Upper lobe of left lung (tissue), 6 donors: Measurements from ENCODE around the gene HHLA2. TPM values are rescaled to one million over a fixed set of nuclear protein-coding genes. Genes with fewer than 3 reads are reported as not detected.

Experiments used
- ATAC-seq, 2 donors: fragments of 200-7000 bp; cut with Tn5 transposase; one replicate each; pipeline ENCODE4 v1.9.1; 2022; ENCODE audit warnings: mild to moderate bottlenecking in 2 of 2, moderate library complexity in 2 of 2; ENCODE audit not compliant: low FRiP score in 2 of 2
- DNase-seq, 2 donors: peaks; one replicate each; pipeline ENCODE4 v3.0.0-alpha.2; 2019 to 2020
- H3K27ac ChIP-seq, 4 donors: fragments of 200-600 bp; sonication (generic); one replicate each; pipeline ENCODE4 v1.5.1; 2016 to 2019
- H3K27me3 ChIP-seq, 4 donors: fragments of 200-600 bp; sonication (generic); one replicate each; pipeline ENCODE4 v1.5.1; 2017 to 2019
- H3K36me3 ChIP-seq, 4 donors: fragments of 200-600 bp; sonication (generic); one replicate each; pipeline ENCODE4 v1.5.1; 2016 to 2019
- H3K4me1 ChIP-seq, 4 donors: fragments of 200-600 bp; sonication (generic); one replicate each; pipeline ENCODE4 v1.5.1; 2018 to 2019
- H3K4me3 ChIP-seq, 4 donors: fragments of 200-600 bp; sonication (generic); one replicate each; pipeline ENCODE4 v1.5.1; 2017 to 2019; ENCODE audit warnings: mild to moderate bottlenecking in 2 of 4, moderate library complexity in 1 of 4
- H3K9me3 ChIP-seq, 4 donors: fragments of 200-600 bp; sonication (generic); one replicate each; pipeline ENCODE4 v1.5.1; 2018 to 2019
- CTCF ChIP-seq, 6 experiments: fragments of 450-650 bp in 4 of 6; fragments of 200-600 bp in 2 of 6; sonication (generic) in 2 of 6; IDR thresholded peaks; one replicate each; pipeline ENCODE4 v1.5.1; 2016 to 2019; ENCODE audit warnings: antibody characterized with exemption in 6 of 6
- EP300 ChIP-seq, 4 donors: sonication (generic); formaldehyde crosslinking; IDR thresholded peaks; one replicate each; pipeline ENCODE4 v1.5.1; 2017; ENCODE audit warnings: antibody characterized with exemption in 4 of 4, control low read depth in 2 of 4
- POLR2A ChIP-seq, 4 donors: fragments of 450-650 bp; IDR thresholded peaks; one replicate each; pipeline ENCODE4 v1.5.1; 2016 to 2017; ENCODE audit warnings: antibody characterized with exemption in 4 of 4, mild to moderate bottlenecking in 2 of 4
- POLR2AphosphoS5 ChIP-seq, 2 donors: sonication (generic); formaldehyde crosslinking; IDR thresholded peaks; one replicate each; pipeline ENCODE4 v1.5.1; 2017; ENCODE audit warnings: antibody characterized with exemption in 2 of 2
- WGBS, 2 donors: methylation state at CpG; one replicate each; pipeline ENCODE4 v1.1.5; 2017 to 2018; 5-methylcytosine and 5-hydroxymethylcytosine counted together
- total RNA-seq, 6 donors: library from RNA; depleted of rRNA in 4 of 6; stranded (reverse); fragments of >200 nt in 4 of 6; gene quantifications; one replicate each; pipeline versions ENCODE4 v1.1.0 to v1.2.1, GENCODE V29; 2016 to 2021
- donor health status: DM: no; HTN: no; CAD: no; lungs with moderate emphysema.
- donor health status: DM: no; HTN: yes; CAD: no; lungs with severe emphysema.

Gene HHLA2
- total RNA-seq, 6 donors from 2014 or later: 0.26 to 13.7 (median 3.1) TPM

- ATAC-seq: no peak
- TF ChIP-seq POLR2AphosphoS5 (IDR thresholded peaks at IDR 0.05): no peak
- TF ChIP-seq EP300 (IDR thresholded peaks at IDR 0.05): no peak
- TF ChIP-seq POLR2A (IDR thresholded peaks at IDR 0.05): no peak
- TF ChIP-seq CTCF (IDR thresholded peaks at IDR 0.05): no peak
- DNase-seq: no peak
- Histone ChIP-seq H3K27me3 (no peaks in the 10 kb centered on the region), H3K4me1 (no peaks in the 10 kb centered on the region), H3K36me3 (no peaks in the 10 kb centered on the region), H3K27ac (no peak overlapping the region), H3K9me3 (no peaks in the 10 kb centered on the region), H3K4me3 (no peak overlapping the region)
- 58 to 62% methylated on average over 3 of the region's 3 CpGs for WGBS, 2 donors
Observed at GRCh38 chr3:108391917-108392593, 95.7 kb downstream of the HHLA2 start.

- Histone ChIP-seq H3K4me1 (no peaks in the 10 kb centered on the region), H3K9me3 (no peaks in the 10 kb centered on the region), H3K27ac (no peak overlapping the region), H3K36me3 (no peaks in the 10 kb centered on the region), H3K27me3 (no peaks in the 10 kb centered on the region), H3K4me3 (no peak overlapping the region)
- ATAC-seq (no peak), DNase-seq (no peak)
- WGBS, 2 donors: 92 to 93% methylated on average over 2 of the region's 3 CpGs
- TF ChIP-seq POLR2A (IDR thresholded peaks at IDR 0.05) (no peak), EP300 (IDR thresholded peaks at IDR 0.05) (no peak), CTCF (IDR thresholded peaks at IDR 0.05) (no peak), POLR2AphosphoS5 (IDR thresholded peaks at IDR 0.05) (no peak)
Observed at GRCh38 chr3:108393128-108393900, 97.0 kb downstream of the HHLA2 start.

- Histone ChIP-seq H3K27me3 (no peaks in the 10 kb centered on the region), H3K4me1 (no peaks in the 10 kb centered on the region), H3K9me3 (no peaks in the 10 kb centered on the region), H3K4me3 (no peak overlapping the region), H3K27ac (no peak overlapping the region), H3K36me3 (no peaks in the 10 kb centered on the region)
- ATAC-seq (no peak), DNase-seq (no peak)
- TF ChIP-seq CTCF (IDR thresholded peaks at IDR 0.05): no peak
- no peak for TF ChIP-seq EP300 (IDR thresholded peaks at IDR 0.05)
- TF ChIP-seq POLR2AphosphoS5 (IDR thresholded peaks at IDR 0.05): no peak
- TF ChIP-seq POLR2A (IDR thresholded peaks at IDR 0.05): no peak
- WGBS, 2 donors: 98 to 100% methylated on average over 2 of the region's 2 CpGs
Observed at GRCh38 chr3:108394016-108394415, 97.7 kb downstream of the HHLA2 start.

- H3K27ac ChIP-seq: no peak overlapping the region
- H3K4me1 ChIP-seq: no peaks in the 10 kb centered on the region
- no peak for ATAC-seq
- H3K36me3 ChIP-seq: no peaks in the 10 kb centered on the region
- no peaks in the 10 kb centered on the region for H3K27me3 ChIP-seq
- no peaks in the 10 kb centered on the region for H3K9me3 ChIP-seq
- WGBS, 2 donors: 56 to 72% methylated on average over 3 of the region's 3 CpGs
- no peak for DNase-seq
- H3K4me3 ChIP-seq: no peak overlapping the region
- TF ChIP-seq EP300 (IDR thresholded peaks at IDR 0.05): no peak
Observed at GRCh38 chr3:108394563-108394962, 98.2 kb downstream of the HHLA2 start.

GRCh38 chr3:108396336-108396735, 100.0 kb downstream of the HHLA2 start:
- WGBS, 2 donors: 86 to 87% methylated on average over 1 of the region's 1 CpG
- no peak overlapping the region for H3K4me3 ChIP-seq
- TF ChIP-seq POLR2A (IDR thresholded peaks at IDR 0.05) (no peak), EP300 (IDR thresholded peaks at IDR 0.05) (no peak), POLR2AphosphoS5 (IDR thresholded peaks at IDR 0.05) (no peak), CTCF (IDR thresholded peaks at IDR 0.05) (no peak)
- no peaks in the 10 kb centered on the region for H3K9me3 ChIP-seq
- no peak overlapping the region for H3K27ac ChIP-seq
- no peaks in the 10 kb centered on the region for H3K36me3 ChIP-seq
- H3K4me1 ChIP-seq: no peaks in the 10 kb centered on the region
- DNase-seq (no peak), ATAC-seq (no peak)
- no peaks in the 10 kb centered on the region for H3K27me3 ChIP-seq
